Astrocyte (in vitro differentiated cells and primary cell): Measurements from ENCODE around the gene KIAA0319L.

ENCODE experiments used
- CTCF ChIP-seq: IDR thresholded peaks from 2 replicates; pipeline ENCODE4 v1.5.1; 2011; ENCODE audit warnings: low read depth, mild to moderate bottlenecking, inconsistent platforms, low read length, moderate library complexity; ENCODE audit not compliant: insufficient read depth
- EZH2 ChIP-seq: IDR thresholded peaks from 2 replicates; pipeline ENCODE4 v1.6.1; 2012; ENCODE audit warnings: mild to moderate bottlenecking, low read length, inconsistent platforms; ENCODE audit not compliant: insufficient read depth

GRCh38 chr1:35470977-35471613 lies 86.1 kb downstream of the KIAA0319L start:
- TF ChIP-seq CTCF (no peak), EZH2 (no peak)
